Esophagus squamous epithelium (tissue), 5 donors: Measurements from ENCODE around the gene PLXNC1. TPM values are rescaled to one million over a fixed set of nuclear protein-coding genes. Genes with fewer than 3 reads are reported as not detected.

Source experiments
- DNase-seq: peaks from one replicate; lab custom pipeline; 2025; lab: John Stamatoyannopoulos, UW
- H3K27ac ChIP-seq, 4 donors: fragments of 200-600 bp; sonication (generic); one replicate each; pipeline ENCODE4 v1.5.1; 2016 to 2019; ENCODE audit warnings: mild to moderate bottlenecking in 1 of 4
- H3K27me3 ChIP-seq, 4 donors: fragments of 200-600 bp; sonication (generic); 1 replicate in 3 of 4; 2 replicates in 1 of 4; pipeline versions ENCODE4 v1.5.1 to v1.6.0; 2017 to 2021; ENCODE audit warnings: antibody characterized with exemption in 1 of 4
- H3K36me3 ChIP-seq, 3 donors: fragments of 200-600 bp; sonication (generic); one replicate each; pipeline ENCODE4 v1.5.1; 2016 to 2019
- H3K4me1 ChIP-seq, 3 donors: fragments of 200-600 bp; sonication (generic); one replicate each; pipeline ENCODE4 v1.5.1; 2017 to 2019
- H3K4me3 ChIP-seq, 4 donors: fragments of 200-600 bp; sonication (generic); 1 replicate in 3 of 4; 2 replicates in 1 of 4; pipeline ENCODE4 v1.5.1; 2016 to 2019; ENCODE audit warnings: mild to moderate bottlenecking in 2 of 4, moderate library complexity in 1 of 4
- H3K9me3 ChIP-seq, 3 donors: fragments of 200-600 bp; sonication (generic); one replicate each; pipeline ENCODE4 v1.5.1; 2016 to 2019
- POLR2A ChIP-seq, 4 donors: fragments of 450-650 bp; IDR thresholded peaks; one replicate each; pipeline ENCODE4 v1.6.1; 2017; ENCODE audit warnings: antibody characterized with exemption in 4 of 4, mild to moderate bottlenecking in 4 of 4, moderate library complexity in 3 of 4
- WGBS, 2 donors: methylation state at CpG; one replicate each; pipeline ENCODE4 v1.1.5; 2018; 5-methylcytosine and 5-hydroxymethylcytosine counted together
- intact Hi-C: fragments of 100-400 bp; cut with DNase I; formaldehyde crosslinking; loops from one replicate; pipeline ENCODE4 v1.15.0; 2022
- total RNA-seq, 4 donors: library from RNA; depleted of rRNA; stranded (reverse); fragments of >200 nt; gene quantifications; one replicate each; pipeline ENCODE4 v1.1.0, GENCODE V29; 2016
- TF ChIP-seq, protein P1 (sequence below), 6 experiments: fragments of 450-650 bp in 4 of 6; fragments of 200-600 bp in 2 of 6; sonication (generic) in 2 of 6; IDR thresholded peaks; one replicate each; pipeline ENCODE4 v1.5.1; 2016 to 2019; ENCODE audit warnings: antibody characterized with exemption in 6 of 6, mild to moderate bottlenecking in 4 of 6, moderate library complexity in 4 of 6
- donor health status: DM: yes; HTN: yes; CAD: no.

Gene PLXNC1
- total RNA-seq, 4 donors from 2014 or later, result 1.0 to 6.7 (median 2.6) TPM

DNA sequence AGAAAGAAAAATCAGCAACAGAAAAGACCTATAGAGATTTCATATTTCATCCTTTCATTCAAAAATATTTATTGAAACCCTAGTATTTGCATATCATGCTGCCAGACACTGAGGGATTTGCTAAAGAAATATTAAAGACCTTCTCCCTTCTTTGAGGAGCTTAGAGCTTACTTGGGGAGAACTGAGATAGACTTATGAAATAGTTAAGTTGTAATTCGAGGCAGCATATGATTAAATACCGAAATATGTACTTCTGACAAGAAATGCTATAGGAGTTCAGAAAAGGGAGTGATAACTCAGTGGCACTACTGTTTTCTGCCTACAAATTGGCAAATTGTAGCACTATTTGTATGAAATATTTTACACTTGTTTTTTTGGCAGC, 59.1 kb downstream of the PLXNC1 start:
- Histone ChIP-seq H3K4me3 (peak overlapping the region in 1 of 4 donors; percentile 35), H3K27ac (peak overlapping the region; percentile 35 to 83 (median 58)), H3K27me3 (no peaks in the 10 kb centered on the region), H3K36me3 (no peaks in the 10 kb centered on the region), H3K4me1 (peaks cover 0 to 16% (median 0%) of the 10 kb centered on the region in 3 donors), H3K9me3 (no peaks in the 10 kb centered on the region)
- TF ChIP-seq, protein P1, sequence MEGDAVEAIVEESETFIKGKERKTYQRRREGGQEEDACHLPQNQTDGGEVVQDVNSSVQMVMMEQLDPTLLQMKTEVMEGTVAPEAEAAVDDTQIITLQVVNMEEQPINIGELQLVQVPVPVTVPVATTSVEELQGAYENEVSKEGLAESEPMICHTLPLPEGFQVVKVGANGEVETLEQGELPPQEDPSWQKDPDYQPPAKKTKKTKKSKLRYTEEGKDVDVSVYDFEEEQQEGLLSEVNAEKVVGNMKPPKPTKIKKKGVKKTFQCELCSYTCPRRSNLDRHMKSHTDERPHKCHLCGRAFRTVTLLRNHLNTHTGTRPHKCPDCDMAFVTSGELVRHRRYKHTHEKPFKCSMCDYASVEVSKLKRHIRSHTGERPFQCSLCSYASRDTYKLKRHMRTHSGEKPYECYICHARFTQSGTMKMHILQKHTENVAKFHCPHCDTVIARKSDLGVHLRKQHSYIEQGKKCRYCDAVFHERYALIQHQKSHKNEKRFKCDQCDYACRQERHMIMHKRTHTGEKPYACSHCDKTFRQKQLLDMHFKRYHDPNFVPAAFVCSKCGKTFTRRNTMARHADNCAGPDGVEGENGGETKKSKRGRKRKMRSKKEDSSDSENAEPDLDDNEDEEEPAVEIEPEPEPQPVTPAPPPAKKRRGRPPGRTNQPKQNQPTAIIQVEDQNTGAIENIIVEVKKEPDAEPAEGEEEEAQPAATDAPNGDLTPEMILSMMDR (IDR thresholded peaks at IDR 0.05), result no peak
- no peak for TF ChIP-seq POLR2A (IDR thresholded peaks at IDR 0.05)
- WGBS, 2 donors, result 27 to 37% methylated on average over 2 of the region's 2 CpGs
- intact Hi-C loops, result no loop called here
- DNase-seq, result no peak

DNA sequence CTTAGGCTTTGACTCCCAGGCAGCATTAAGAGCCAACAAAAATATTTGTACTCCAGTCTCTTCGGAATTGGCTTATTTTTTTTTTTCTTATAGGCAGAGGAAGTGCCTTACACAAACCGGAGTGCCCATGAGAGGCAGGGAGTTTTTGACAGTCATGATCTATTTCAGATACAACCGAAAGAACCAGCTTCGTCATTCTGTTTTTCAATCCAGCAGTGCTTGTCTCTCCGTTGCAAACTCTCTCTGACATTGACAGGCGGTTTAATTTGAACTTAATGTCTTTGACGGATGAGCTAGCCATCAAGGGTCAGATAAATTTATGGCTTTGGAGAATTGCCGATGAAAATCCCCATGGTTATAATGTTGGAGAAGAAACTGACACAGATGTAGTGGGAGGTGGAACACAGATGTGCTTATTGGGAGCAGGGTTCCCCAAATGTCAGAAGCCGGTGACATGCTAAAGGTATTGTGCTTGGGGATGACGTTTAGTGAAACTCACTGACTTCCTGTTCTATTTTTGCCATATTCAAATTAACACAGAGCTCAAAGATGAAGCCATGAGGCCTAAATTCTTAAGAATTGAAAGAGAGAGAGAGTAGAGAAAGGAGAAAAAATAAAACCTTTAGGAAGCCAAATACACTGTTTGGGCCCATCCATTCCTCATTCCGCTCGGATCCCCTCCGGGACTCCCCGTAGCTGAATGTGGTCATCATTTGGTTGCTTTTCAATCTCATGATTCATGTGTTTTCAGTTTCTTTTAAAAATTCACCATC, 59.7 kb downstream of the PLXNC1 start:
- peak overlapping the region in 2 of 4 donors; percentile 2 to 35 for H3K4me3 ChIP-seq
- intact Hi-C loops, result no loop called here
- no peaks in the 10 kb centered on the region for H3K9me3 ChIP-seq
- peaks cover 0 to 16% (median 0%) of the 10 kb centered on the region in 3 donors for H3K4me1 ChIP-seq
- H3K27me3 ChIP-seq, result no peaks in the 10 kb centered on the region
- WGBS, 2 donors, result 46 to 48% methylated on average over 14 of the region's 14 CpGs
- no peak for DNase-seq
- peak in 1 of 4 donors; percentile 58 for TF ChIP-seq POLR2A (IDR thresholded peaks at IDR 0.05)
- TF ChIP-seq, protein P1 (IDR thresholded peaks at IDR 0.05), result no peak
- H3K36me3 ChIP-seq, result no peaks in the 10 kb centered on the region
- peak overlapping the region; percentile 35 to 83 (median 58) for H3K27ac ChIP-seq

GRCh38 chr12:94208622-94208966, 60.2 kb downstream of the PLXNC1 start:
- peak overlapping the region; percentile 35 to 83 (median 58) for H3K27ac ChIP-seq
- no peaks in the 10 kb centered on the region for H3K36me3 ChIP-seq
- H3K4me3 ChIP-seq, result no peak overlapping the region
- WGBS, 2 donors, result 81 to 92% methylated on average over 4 of the region's 4 CpGs
- H3K9me3 ChIP-seq, result no peaks in the 10 kb centered on the region
- TF ChIP-seq POLR2A (IDR thresholded peaks at IDR 0.05), result no peak
- TF ChIP-seq, protein P1 (IDR thresholded peaks at IDR 0.05), result no peak
- DNase-seq, result no peak
- peaks cover 0 to 16% (median 0%) of the 10 kb centered on the region in 3 donors for H3K4me1 ChIP-seq
- no peaks in the 10 kb centered on the region for H3K27me3 ChIP-seq
- intact Hi-C loops, result no loop called here

DNA sequence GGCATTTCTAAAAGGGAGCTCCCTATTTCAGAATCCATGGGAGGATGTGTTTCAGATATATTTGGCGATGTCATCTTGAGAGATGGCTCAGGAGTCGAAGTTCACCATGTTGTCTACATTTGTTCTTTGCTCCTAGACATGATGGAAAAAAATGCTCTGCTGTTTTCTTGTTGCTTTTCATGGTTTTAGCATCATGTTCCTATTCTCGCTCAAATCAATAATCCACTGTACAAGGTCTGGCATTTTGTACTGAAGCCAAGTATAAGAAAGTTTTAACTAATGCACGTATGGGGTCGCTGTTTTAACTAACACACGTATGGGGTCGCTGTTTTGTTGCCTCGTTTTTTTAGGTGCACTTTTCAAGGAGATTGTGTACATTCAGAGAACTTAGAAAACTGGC, 60.9 kb downstream of the PLXNC1 start:
- Histone ChIP-seq H3K27ac (no peak overlapping the region), H3K9me3 (no peaks in the 10 kb centered on the region), H3K4me3 (no peak overlapping the region), H3K36me3 (no peaks in the 10 kb centered on the region), H3K4me1 (peaks cover 0 to 16% (median 0%) of the 10 kb centered on the region in 3 donors), H3K27me3 (no peaks in the 10 kb centered on the region)
- intact Hi-C loops, result no loop called here
- DNase-seq, result no peak
- 70 to 72% methylated on average over 8 of the region's 8 CpGs for WGBS, 2 donors
- TF ChIP-seq, protein P1 (IDR thresholded peaks at IDR 0.05), result no peak
- TF ChIP-seq POLR2A (IDR thresholded peaks at IDR 0.05), result no peak

- DNase-seq, result no peak
- 57 to 67% methylated on average over 5 of the region's 5 CpGs for WGBS, 2 donors
- no peaks in the 10 kb centered on the region for H3K36me3 ChIP-seq
- intact Hi-C loops, result no loop called here
- H3K27me3 ChIP-seq, result no peaks in the 10 kb centered on the region
- TF ChIP-seq, protein P1 (IDR thresholded peaks at IDR 0.05), result no peak
- no peak for TF ChIP-seq POLR2A (IDR thresholded peaks at IDR 0.05)
- H3K9me3 ChIP-seq, result no peaks in the 10 kb centered on the region
- no peak overlapping the region for H3K4me3 ChIP-seq
- H3K27ac ChIP-seq, result no peak overlapping the region
- peaks cover 0 to 16% (median 0%) of the 10 kb centered on the region in 3 donors for H3K4me1 ChIP-seq
These were observed 62.6 kb downstream of the PLXNC1 start for GRCh38 chr12:94211021-94211420.
